GM19397 (cell line): ENCODE data around the gene MAST2.
"Not testable (repeated sequence)": the region's sequence is repeated elsewhere in the genome, so short reads cannot be mapped to it uniquely, and the experiment has no call there.

ENCODE experiments used
- ATAC-seq: cut with Tn5 transposase; IDR thresholded peaks from one replicate; pipeline ENCODE4 v1.9.1; 2021; ENCODE audit warnings: mild to moderate bottlenecking, moderate library complexity; ENCODE audit not compliant: unreplicated experiment

The MAST2 gene

DNA sequence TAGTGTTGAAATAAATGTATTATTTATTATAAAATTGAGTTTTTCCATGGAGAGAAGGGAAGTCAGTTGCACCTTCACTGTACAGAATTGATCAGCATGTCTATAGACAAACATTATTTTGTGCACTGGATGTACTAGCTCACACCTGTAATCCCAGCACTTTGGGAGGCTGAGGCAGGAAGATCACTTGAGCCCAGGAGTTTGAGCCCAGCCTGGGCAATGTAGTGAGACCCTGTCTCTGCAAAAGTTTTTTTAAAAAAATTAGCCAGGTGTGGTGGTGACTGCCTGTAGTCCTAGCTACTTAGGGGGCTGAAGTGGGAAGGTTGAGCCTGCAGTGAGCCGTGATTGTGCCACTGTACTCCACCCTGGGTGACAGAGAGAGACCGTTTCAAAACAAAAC lies 87.7 kb downstream of the MAST2 start:
- ATAC-seq, result no peak

DNA sequence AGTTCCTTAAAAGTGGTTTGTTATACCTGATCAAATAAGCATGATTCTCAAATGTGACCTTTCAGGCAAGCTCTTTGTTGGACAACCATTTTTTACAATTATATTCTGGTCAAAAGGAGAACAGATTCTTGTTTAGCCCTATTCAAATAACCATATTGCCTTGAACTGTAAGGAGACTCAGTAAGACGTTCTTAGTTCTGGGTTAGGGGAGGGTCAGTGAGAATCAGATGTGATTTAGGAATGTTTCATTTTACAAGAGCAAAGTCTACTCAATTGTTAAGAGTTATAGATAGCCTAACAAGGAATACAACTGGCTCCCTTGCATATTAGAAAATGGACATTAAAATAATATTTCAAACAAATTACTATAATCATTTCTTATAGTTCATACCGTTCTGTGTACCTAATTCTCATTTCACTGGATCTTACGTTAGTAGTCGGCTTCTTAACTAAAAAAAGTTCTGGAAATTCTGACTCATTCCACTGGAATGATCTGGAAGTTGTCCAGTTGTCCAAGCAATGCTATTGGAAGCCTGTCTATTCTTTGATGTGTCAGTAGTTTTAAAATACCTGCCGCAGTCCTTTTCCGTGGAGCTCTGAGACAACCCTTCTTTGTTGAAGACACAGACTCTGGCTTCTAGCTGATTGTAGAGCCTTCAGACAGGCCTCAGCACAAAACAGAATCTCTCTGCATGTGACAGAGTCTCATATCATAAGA lies 88.8 kb downstream of the MAST2 start:
- no peak for ATAC-seq

DNA sequence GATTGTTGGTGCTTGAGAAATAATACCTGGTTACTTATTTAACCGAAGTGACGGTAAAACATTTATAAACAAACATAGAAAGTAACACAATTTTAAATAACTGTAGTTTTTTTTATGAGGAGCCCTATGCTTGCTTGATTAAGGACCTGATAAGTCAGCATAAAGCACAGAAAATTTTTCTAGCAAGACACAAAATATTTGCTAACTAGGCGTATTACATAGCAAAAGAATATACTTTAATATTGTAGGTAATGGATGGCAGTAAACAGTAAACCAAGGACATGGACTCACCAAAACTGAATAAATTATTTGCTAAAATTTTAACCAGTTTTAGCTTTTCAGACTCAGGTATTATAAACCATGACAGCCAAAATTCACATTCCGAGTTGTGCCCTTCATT lies 90.9 kb downstream of the MAST2 start:
- no peak for ATAC-seq

DNA sequence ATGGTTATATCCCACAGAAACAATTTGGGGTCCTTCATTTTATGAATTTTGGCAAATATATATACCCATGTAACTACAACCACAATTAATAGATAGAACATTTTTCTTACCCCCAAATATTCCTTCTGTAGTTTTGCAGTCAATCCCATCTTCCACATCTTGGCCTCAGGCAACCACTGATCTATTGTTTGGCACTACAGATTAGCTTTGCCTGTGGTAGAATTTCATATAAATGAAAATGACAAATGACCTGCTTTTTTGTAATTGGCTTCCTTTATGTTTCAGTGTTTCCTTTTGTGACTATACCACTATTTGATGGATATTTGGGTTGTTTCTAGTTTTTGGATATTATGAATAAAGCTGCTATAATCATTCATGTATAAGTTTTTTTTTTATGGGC lies 91.5 kb downstream of the MAST2 start:
- ATAC-seq, result no peak

DNA sequence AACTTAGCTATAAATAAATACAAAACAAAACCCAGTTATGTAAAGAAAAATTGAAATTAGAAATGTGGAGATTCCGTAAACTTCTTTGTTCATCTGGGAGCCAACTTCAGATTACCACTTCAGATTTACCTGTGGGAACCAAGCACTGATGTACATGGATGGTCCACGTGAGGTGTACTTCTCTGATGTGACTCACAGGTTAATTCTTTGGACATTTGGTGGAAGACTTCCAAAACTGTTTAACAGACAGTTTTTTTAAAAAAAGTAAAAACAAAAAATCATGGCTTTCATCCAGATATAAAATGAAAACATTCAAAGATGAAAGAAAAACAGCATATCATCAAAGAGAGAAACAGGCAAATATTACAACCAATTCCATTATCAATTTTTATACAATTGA lies 92.0 kb downstream of the MAST2 start:
- ATAC-seq, result no peak

DNA sequence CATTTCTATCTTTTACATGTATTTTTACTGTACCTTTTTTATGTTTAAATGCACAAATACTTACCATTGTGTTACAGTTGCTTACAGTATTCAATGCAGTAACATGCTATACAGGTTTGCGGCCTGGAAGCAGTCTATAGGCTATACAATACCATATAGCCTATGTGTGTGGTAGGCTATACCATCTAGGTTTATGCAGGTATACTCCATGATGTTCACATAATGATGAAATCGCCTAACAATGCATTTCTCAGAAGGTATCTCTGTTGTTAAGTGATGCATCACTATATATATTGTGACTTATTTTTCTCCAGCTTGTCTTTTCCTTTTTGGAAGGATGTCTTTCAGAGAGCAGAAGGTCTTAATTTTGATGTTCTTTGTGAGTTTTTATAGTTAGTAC lies 103.5 kb downstream of the MAST2 start:
- no peak for ATAC-seq

DNA sequence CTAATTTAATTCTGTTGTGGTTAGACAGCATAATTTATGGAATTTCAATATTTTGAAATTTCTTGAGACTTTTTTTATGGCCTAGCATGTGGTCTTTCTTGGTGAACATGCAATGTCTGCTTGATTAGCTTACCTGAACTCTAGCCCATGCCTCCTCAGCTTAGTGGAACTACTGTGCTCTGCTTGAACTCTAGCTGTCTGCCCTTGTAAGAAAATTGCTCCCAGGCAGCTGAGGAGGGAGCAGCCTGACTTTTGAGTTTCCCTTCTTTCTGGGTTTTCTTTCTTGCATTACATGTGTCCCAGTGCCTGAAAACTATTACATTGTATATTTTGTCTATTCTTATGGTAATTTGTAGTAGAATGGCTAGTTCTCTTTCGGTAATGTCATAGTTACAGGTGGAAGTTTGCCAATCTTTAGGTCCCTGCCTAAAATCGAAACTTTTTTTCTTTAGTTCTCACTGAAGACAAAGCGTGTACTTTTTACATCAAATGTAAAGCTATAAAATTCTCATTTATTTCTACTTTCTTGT lies 105.3 kb downstream of the MAST2 start:
- ATAC-seq, result no peak

DNA sequence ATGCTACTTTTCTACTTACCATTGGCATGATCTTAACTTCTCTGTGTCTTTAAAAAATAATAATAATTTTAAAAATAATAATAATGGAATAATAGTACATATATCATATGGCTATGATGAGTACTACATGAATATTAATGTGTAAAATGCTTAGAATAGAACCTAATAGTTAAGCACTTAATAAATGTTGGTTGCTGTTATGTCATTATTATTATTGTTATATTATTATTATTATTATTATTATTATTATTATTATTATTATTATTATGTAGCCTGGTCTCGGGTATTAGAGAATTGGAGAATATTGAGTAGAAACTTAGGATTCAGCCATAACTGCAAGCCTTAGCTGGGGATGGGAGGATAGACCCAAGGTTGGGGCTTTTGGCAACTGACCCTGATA lies 108.2 kb downstream of the MAST2 start:
- no peak for ATAC-seq

DNA sequence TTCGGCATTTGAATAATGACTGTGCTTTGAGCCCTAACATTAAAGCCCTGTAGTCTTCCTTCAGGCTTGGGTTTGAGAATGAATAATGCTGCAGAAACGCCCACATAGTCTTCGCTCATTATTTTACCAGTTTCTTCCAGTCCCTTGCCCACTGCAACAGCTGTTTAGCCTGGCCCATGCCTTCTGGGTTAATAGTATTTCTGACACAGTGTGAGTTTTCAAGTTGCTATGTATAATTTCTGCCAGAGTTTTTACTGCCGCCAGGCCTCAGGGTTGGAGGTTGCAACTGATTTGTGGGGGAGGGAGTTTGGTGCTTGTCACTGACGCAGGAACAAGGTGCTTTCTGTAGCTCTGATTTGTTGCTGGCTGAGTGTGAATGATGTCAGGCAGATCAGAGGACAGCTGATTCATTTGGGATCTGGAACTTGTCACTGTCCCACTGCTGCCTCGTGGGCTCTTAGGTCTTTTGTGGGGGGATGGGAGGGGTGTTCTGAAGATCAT lies 109.8 kb downstream of the MAST2 start:
- no peak for ATAC-seq

DNA sequence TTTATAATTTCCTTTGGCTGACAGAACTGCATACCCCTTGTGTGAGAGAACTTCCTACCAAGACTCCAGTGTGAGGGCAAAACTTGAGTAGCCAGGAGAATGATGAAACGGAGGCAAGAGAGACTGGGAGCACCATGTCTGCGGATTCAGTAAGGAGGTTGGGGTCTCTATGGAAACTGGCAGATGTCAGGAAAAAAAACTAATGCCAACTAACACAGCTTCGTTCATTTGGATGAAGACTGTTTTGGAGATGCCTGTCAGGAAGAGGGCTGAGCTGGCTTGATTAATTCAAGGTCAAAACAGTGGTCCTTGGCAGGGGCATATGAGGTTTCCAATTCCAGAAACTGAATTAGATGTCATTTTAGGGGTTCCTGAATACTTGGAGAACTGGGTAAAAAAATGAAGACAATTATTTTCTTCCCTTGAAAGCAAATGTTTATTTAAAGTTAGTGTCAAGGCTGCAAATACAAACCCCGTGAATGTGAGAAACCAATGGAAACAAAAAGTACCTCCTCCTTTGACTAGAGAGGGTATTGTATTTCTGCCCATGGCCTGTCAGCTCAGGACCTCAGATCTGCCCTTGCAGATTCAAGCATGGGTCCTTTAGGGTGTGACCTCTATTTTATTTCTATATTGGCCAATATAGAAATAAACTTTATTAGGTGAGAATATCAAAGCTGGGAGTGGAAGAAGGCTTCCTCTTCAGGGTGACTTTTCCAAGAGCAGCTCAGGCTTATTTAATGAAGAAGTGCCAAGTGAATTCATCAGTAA lies 110.5 kb downstream of the MAST2 start:
- ATAC-seq, result no peak

DNA sequence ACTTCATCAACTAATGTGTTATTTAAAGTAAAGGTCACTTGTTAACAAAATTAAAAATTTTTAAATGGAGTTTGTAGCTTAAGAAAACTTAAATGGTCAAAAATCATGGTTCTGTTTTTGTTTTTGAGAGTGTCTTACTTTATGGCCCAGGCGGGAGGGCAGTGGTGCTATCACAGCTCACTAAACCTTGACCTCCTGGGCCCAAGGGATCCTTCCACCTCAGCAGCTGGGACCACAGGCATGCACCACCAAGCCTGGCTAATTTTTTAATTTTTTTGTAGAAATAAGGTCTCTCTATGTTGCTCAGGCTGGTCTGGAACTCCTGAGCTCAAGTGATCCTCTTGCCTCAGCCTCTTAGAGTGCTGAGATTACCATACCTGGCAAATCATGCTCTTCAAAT lies 111.4 kb downstream of the MAST2 start:
- ATAC-seq, result no peak

DNA sequence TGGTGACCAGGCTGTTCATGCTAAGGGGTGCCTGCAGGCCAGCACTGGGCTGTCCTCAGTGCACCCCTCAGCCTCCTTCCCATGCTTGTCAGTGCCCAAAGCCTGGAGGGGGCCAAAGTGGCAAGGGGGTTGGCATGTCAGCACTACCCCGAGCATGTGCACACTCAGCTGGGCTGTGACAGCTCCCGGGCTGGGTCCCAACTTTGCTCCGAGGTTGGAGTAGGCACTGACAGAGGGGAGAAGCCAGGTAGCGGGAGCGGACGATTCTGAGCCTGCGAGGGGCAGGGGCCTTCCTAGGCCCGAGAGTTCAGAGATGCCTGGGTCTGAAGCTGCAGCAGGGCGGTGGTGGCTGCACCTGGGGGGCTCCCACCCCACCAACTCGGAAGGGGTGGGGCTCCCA lies 119.0 kb downstream of the MAST2 start:
- ATAC-seq, result no peak

DNA sequence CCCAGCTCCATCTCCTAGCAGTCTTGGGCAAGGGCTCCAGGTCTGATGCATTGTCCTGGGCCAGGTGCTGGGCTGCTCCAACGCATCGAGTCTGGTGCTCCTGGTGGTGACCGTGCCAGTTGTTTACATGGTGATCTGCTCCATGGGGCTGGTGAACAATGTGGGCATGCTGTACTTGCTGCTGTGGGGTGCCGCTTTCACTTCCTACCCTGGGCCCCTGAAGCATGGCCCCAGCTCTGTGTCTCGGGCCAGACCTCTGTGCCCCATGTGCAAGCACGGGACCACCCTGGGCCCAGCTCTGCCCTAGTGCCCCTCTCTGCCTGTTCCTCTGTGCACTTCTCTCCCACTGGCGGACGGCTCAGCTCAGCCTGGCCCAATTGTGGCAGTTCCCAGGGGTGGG lies 119.4 kb downstream of the MAST2 start:
- no peak for ATAC-seq

DNA sequence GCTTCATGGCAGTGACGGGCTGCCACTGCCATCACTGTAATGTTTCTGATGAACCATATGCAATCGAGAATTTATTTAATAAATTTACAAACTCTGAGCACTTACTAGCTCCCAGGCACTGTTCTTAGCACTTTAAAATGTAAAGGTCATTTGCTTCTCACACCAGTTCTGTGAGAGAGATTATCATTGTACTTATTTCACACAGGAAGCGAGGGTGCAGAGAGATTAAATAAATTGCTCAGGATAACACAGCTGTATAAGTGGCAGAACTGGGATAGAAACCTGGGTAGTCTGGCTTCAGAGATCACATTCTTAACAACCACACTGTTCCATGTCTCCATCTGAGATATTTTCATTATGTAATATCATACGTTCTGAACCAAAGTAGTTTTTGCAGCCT lies 119.9 kb downstream of the MAST2 start:
- no peak for ATAC-seq

DNA sequence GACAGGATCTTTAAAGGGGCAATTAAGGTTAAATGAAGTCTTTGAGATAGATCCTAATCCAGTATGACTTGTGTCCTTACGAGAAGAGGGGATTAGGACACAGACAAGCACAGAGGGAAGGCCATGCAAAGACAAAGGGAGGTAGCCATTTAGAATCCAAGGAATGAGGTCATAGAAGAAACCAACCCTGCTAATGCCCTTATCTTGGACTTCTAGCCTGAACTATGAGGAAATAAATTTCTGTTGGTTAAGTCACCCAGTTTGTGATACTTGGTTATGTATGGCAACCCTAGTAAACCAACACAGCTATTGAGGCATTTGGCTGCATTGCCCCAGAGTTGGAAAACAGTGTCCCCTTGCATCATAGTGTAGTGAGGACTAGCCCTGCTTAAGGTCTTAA lies 121.3 kb downstream of the MAST2 start:
- no peak for ATAC-seq

DNA sequence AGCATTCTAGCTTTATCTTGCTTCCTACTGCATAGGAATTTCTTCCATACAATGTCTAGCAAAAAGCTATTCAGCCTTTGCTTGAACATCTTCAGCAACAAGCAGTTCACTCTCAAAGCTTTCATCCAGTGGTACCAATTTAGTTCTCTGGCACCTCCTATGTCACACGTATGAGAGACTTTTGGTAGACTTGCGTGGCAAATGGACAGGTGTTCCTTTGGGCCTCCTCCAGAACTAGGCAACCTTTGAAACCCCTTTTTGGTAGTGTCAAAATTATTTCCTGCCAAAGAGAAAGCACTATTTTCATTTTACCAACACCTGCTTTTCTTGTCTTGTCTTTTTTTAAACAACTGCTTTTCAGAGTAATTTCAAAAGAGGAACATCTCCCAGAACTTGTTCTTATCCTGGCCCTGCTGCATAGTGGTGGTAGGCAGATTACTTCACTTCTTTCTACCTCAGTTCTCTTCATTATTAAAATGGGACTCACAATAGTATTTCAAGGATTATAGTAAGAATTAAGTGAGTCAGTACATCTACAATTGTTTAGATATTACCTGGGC lies 122.4 kb downstream of the MAST2 start:
- peak; percentile 61 for ATAC-seq

DNA sequence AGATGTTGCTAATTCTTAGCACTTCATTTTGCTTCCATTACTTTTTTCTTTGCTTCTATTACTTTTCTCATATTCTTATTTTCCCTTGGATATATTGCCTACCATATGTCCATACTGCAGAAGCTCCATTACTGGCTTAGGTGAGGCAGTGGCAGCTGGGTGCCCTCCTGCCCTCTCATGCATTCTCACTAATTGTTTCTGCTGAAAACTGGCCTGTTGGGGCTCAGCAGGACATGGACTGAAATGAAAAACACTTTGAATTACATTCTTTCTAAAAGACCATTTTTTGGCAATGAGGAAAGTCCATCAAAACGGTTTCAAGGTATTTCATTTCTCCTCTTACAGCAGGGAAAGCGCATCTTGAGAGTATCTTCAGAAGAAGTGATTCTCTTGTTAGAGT lies 122.9 kb downstream of the MAST2 start:
- ATAC-seq, result no peak

DNA sequence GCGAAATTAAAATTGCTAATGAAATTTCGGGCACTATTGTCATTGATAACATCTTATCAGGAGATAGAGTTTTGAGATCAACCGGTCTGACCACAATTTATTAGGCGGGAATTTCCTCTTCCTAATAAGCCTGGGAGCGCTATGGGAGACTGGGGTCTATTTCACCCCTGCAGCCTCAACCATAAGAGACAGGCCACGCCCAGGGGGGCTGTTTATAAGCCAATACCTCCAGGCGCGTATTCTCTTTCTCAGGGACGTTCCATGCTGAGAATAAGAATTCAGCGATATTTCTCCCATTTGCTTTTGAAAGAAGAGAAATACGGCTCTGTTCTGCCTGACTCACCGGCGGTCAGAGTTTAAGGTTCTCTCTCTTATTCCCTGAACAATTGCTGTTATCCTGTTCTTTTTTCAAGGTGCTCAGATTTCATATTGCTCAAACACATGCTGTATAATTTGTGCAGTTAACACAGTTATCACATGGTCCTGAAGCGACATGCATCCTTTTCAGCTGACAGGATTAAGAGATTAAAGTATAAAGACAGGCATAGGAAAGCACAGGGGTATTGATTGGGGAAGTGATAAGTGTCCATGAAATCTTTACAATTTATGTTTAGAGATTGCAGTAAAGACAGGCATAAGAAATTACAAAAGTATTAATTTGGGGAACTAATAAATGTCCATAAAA lies 124.0 kb downstream of the MAST2 start:
- ATAC-seq, result not testable (repeated sequence)

DNA sequence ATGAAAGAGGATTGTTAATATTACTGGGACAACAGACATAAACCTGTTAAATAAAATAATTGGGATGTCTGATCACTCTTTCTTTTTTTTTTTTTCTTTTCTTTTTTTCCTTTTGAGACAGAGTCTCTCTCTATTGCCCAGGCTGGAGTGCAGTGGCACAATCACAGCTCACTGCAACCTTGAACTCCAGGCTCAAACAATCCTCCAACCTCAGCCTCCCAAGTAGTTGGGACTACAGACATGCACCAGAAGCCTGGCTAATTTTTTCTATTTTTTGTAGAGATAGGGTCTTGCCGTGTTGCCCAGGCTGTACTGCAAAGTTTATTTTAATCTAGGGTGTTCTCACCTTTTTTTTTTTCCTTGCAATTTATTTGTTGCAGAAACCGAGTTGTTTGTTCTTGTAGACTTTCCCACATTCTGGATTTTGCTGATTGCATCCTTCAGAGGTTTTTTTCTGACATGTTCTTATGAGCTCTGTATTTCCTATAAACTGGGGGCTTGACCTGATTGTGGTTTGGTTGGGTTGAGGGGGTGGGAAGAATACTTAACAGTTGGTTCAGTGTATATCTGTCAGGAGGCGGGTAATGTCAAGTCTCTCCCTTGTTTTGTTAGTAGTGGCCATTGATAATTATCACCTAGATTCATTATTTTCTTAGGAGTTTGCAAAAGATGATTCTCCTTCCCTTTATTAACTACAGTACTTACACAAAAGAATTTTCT lies 125.2 kb downstream of the MAST2 start:
- ATAC-seq, result no peak

DNA sequence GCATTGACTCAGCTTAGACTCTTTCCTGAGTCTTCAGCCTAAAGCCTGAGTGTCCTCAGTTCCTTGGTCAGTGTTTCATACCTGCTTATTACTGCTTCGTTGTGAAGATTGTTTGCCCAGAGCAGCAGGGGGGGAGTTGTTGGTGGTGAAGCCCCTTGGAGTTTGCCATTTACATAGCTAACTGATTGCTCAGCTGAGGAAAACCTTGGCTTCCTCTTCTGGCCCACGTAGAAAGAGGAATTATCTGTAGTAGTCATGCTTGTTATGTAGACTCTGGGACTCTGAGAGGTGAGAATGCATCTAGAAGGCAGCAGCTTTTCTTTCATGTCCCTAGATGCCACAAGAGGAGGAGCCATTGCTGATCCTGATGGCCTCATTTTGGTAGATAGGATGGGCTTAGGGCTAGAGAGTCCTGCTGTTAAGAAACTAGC lies 125.9 kb downstream of the MAST2 start:
- ATAC-seq, result no peak
